Transverse colon (tissue), 4 donors: ENCODE measurements around the gene MDFI. TPM values are rescaled to one million over a fixed set of nuclear protein-coding genes. Genes with fewer than 3 reads are reported as not detected.

ENCODE experiments used
- DNase-seq: peaks from one replicate; pipeline ENCODE4 v3.0.0-alpha.2; 2019
- H3K27ac ChIP-seq, 4 donors: fragments of 200-600 bp; sonication (generic); 2 replicates each; pipeline ENCODE4 v1.5.1; 2016 to 2018; ENCODE audit warnings: inconsistent platforms in 4 of 4
- H3K27me3 ChIP-seq: fragments of 200-600 bp; sonication (generic); 2 replicates; pipeline ENCODE4 v1.5.1; 2017; ENCODE audit warnings: inconsistent platforms
- H3K36me3 ChIP-seq, 4 donors: fragments of 200-600 bp; sonication (generic); 2 replicates each; pipeline ENCODE4 v1.5.1; 2017 to 2019; ENCODE audit warnings: inconsistent platforms in 4 of 4
- H3K4me1 ChIP-seq, 4 donors: fragments of 200-600 bp; sonication (generic); 2 replicates each; pipeline ENCODE4 v1.5.1; 2017 to 2020; ENCODE audit warnings: inconsistent platforms in 4 of 4
- H3K4me3 ChIP-seq, 4 donors: fragments of 200-600 bp; sonication (generic); 1 replicate in 1 of 4; 2 replicates in 3 of 4; pipeline versions ENCODE4 v1.5.1 to v1.6.1; 2017 to 2019; ENCODE audit warnings: inconsistent platforms in 4 of 4
- H3K9me3 ChIP-seq, 2 donors: fragments of 200-600 bp; sonication (generic); 2 replicates each; pipeline ENCODE4 v1.5.1; 2017 to 2019; ENCODE audit warnings: inconsistent platforms in 2 of 2
- CTCF ChIP-seq, 5 experiments: fragments of 200-600 bp in 3 of 5; fragments of 450-650 bp in 2 of 5; sonication (generic) in 3 of 5; IDR thresholded peaks; 1 replicate in 2 of 5; 2 replicates in 3 of 5; pipeline ENCODE4 v1.5.1; 2016 to 2017; ENCODE audit warnings: antibody characterized with exemption in 5 of 5, inconsistent platforms in 3 of 5, mild to moderate bottlenecking in 2 of 5, moderate library complexity in 1 of 5
- EP300 ChIP-seq: sonication (generic); formaldehyde crosslinking; IDR thresholded peaks from one replicate; pipeline ENCODE4 v1.6.1; 2017; ENCODE audit warnings: antibody characterized with exemption, low read depth
- POLR2A ChIP-seq: fragments of 450-650 bp; IDR thresholded peaks from one replicate; pipeline ENCODE4 v1.6.1; 2016; ENCODE audit warnings: antibody characterized with exemption, mild to moderate bottlenecking, moderate library complexity
- POLR2AphosphoS5 ChIP-seq, 3 donors: sonication (generic); formaldehyde crosslinking; IDR thresholded peaks; one replicate each; pipeline ENCODE4 v1.6.1; 2016; ENCODE audit warnings: antibody characterized with exemption in 3 of 3
- WGBS, 2 donors: methylation state at CpG; one replicate each; pipeline ENCODE4 v1.1.5; 2018; ENCODE audit warnings: low coverage in 1 of 2; 5-methylcytosine and 5-hydroxymethylcytosine counted together
- in situ Hi-C, 4 donors: fragments of 200-750 bp; cut with MboI; loops; one replicate each; pipeline versions ENCODE4 v1.15.0 to v1.15.1; 2017; ENCODE audit warnings: low sequenced_read_pairs in 3 of 4, low pct_ligation_motif_present in 1 of 4, low pct_unique_long_range_greater_than_20kb in 1 of 4
- intact Hi-C: fragments of 100-400 bp; cut with DNase I; formaldehyde crosslinking; loops from one replicate; pipeline ENCODE4 v1.15.1; 2023; ENCODE audit warnings: low total_unique reads
- total RNA-seq, 4 donors: library from RNA; depleted of rRNA; stranded (reverse); fragments of >200 nt; gene quantifications; one replicate each; pipeline ENCODE4 v1.1.0, GENCODE V29; 2016

Gene MDFI
- total RNA-seq, 4 donors from 2014 or later = 2.1 to 2.2 TPM; not detected in 2

DNA sequence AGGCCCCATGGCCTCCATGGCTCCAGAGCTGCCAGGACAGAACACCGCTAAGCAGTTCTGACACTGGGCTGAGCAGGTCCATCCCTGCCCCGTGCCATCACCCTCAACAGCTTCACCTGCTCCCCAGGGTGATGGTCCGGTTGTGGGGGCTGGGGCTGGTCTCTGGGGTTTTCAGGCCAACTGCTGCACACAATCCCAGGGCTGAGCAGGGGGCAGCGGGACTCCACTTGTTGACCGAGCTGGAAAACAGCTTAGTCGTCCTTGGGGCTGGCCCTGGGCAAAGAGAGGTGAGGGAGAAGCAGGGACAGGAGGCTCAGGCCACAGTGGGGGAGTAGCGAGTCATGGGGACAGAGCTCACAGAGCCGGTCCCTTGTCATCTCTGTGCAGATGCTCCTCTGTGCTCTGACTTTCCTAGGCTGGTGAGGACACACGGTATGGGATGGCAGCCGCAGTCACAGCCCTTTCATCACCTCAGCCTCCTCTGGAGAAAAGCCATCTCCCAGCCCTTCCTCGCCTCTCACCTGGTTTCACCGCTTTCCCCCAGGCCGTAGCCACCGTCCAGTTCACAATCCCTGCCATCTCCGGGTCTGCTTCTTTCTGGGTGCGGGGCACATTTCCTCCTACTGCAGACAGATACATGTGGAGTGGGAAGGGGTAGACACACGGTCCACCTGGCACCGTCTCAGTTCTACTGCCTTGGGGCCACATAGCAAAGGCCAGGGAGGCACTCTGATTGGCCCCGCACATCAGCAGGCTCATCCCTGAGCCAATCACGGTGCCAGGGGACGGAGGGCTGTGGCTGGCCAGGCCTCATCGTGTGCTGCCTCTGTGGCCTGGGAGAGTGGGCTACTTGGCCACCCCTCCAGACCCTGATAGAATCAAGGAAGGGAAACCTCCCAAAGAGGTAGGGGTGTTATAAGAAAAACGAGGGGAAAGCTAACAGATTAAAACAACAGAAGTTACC lies 19.1 kb downstream of the MDFI start:
- H3K4me3 ChIP-seq = no peak overlapping the region
- H3K4me1 ChIP-seq = no peaks in the 10 kb centered on the region
- H3K27me3 ChIP-seq = peaks cover 46% of the 10 kb centered on the region
- H3K36me3 ChIP-seq = no peaks in the 10 kb centered on the region
- 17 to 77% methylated on average over 1 to 23 of the region's 23 CpGs for whole genome bisulfite sequencing, 2 donors
- no peak overlapping the region for H3K27ac ChIP-seq
- TF ChIP-seq POLR2AphosphoS5 (IDR thresholded peaks at IDR 0.05) (no peak), POLR2A (no peak), EP300 (no peak), CTCF (IDR thresholded peaks at IDR 0.05) (no peak)
- H3K9me3 ChIP-seq = no peaks in the 10 kb centered on the region
- DNase-seq = no peak
- intact Hi-C loops = no loop called here
- in situ Hi-C loops = no loop called here

GRCh38 chr6:41658636-41659035 lies 20.4 kb downstream of the MDFI start:
- H3K4me1 ChIP-seq = no peaks in the 10 kb centered on the region
- H3K27me3 ChIP-seq = peaks cover 41% of the 10 kb centered on the region
- 78% methylated on average over 13 of the region's 13 CpGs; no CpG with 5 or more reads in 1 of the 2 donors for WGBS, 2 donors
- in situ Hi-C loops = no loop called here
- H3K27ac ChIP-seq = no peak overlapping the region
- TF ChIP-seq EP300 (no peak), CTCF (IDR thresholded peaks at IDR 0.05) (no peak), POLR2A (no peak), POLR2AphosphoS5 (IDR thresholded peaks at IDR 0.05) (no peak)
- H3K36me3 ChIP-seq = no peaks in the 10 kb centered on the region
- intact Hi-C loops = no loop called here
- no peak for DNase-seq
- no peak overlapping the region for H3K4me3 ChIP-seq
- H3K9me3 ChIP-seq = no peaks in the 10 kb centered on the region

GRCh38 chr6:41659935-41660334 lies 21.7 kb downstream of the MDFI start:
- H3K27me3 ChIP-seq = peaks cover 31% of the 10 kb centered on the region
- DNase-seq = no peak
- in situ Hi-C loops = no loop called here
- H3K36me3 ChIP-seq = no peaks in the 10 kb centered on the region
- H3K4me1 ChIP-seq = no peaks in the 10 kb centered on the region
- 17 to 29% methylated on average over 1 to 7 of the region's 7 CpGs for WGBS, 2 donors
- no peak overlapping the region for H3K27ac ChIP-seq
- no peaks in the 10 kb centered on the region for H3K9me3 ChIP-seq
- no peak overlapping the region for H3K4me3 ChIP-seq
- intact Hi-C loops = no loop called here
- TF ChIP-seq EP300 (no peak), POLR2A (no peak), CTCF (IDR thresholded peaks at IDR 0.05) (no peak), POLR2AphosphoS5 (IDR thresholded peaks at IDR 0.05) (no peak)

GRCh38 chr6:41663568-41663967 lies 25.3 kb downstream of the MDFI start:
- in situ Hi-C loops = no loop called here
- H3K27me3 ChIP-seq = peaks cover 25% of the 10 kb centered on the region
- 74 to 89% methylated on average over 3 to 5 of the region's 5 CpGs for WGBS, 2 donors
- intact Hi-C loops = no loop called here
- no peaks in the 10 kb centered on the region for H3K4me1 ChIP-seq
- H3K27ac ChIP-seq = no peak overlapping the region
- no peaks in the 10 kb centered on the region for H3K36me3 ChIP-seq
- TF ChIP-seq EP300 (no peak), CTCF (IDR thresholded peaks at IDR 0.05) (no peak), POLR2AphosphoS5 (IDR thresholded peaks at IDR 0.05) (no peak), POLR2A (no peak)
- H3K9me3 ChIP-seq = no peaks in the 10 kb centered on the region
- no peak for DNase-seq
- no peak overlapping the region for H3K4me3 ChIP-seq
